HCT116 (cell line): ENCODE data around the gene GPR65. TPM values are rescaled to one million over a fixed set of nuclear protein-coding genes. Genes with fewer than 3 reads are reported as not detected.

Experiments
- ATAC-seq: fragments of 200-7000 bp; cut with Tn5 transposase; 2 replicates; pipeline ENCODE4 v1.9.1; 2020; ENCODE audit warnings: mild to moderate bottlenecking, moderate library complexity
- BruUV-seq: library from RNA; stranded (reverse); fragments of 400-500 nt; replicated peaks from 2 replicates; lab custom pipeline; 2021; lab: Mats Ljungman, UMichigan
- CTCF ChIA-PET: fragments of 300-600 bp; sonication (Branson Sonifier 250); formaldehyde crosslinking; loops from one replicate; lab custom pipeline; 2021; ENCODE audit warnings: antibody characterized with exemption; lab: Charles Lee
- POLR2A ChIA-PET: fragments of 300-600, 350-600 bp; sonication (Branson Sonifier 250); formaldehyde crosslinking; loops from one replicate; lab custom pipeline; 2021; ENCODE audit warnings: antibody characterized with exemption; lab: Charles Lee
- RAD21 ChIA-PET, 2 experiments: fragments of 300-600 bp; sonication (Branson Sonifier 250); formaldehyde crosslinking; loops; one replicate each; lab custom pipeline; 2023; ENCODE audit warnings: low total read pairs in 2 of 2; ENCODE audit not compliant: uncharacterized antibody in 2 of 2, unreplicated experiment in 2 of 2, low non-redundant PET in 1 of 2; lab: Charles Lee
- DNase-seq: peaks from one replicate; pipeline ENCODE4 v3.0.0-alpha.2; 2010; ENCODE audit warnings: low read depth, low spot score
- H2AFZ ChIP-seq: fragments of 200-600 bp; shearing (Covaris generic), sonication (generic); 2 replicates; pipeline ENCODE4 v1.6.1; 2017; ENCODE audit warnings: low read depth, mixed run types, mixed read lengths, antibody characterized with exemption, low read length; ENCODE audit not compliant: poor library complexity, severe bottlenecking
- H3K27ac ChIP-seq: 2 replicates; pipeline ENCODE4 v1.5.1; 2012; ENCODE audit warnings: low read depth, low read length
- H3K27me3 ChIP-seq: fragments of 200-600 bp; sonication (generic); 2 replicates; pipeline ENCODE4 v1.6.1; 2016; ENCODE audit warnings: mixed run types, low read length, mixed read lengths; ENCODE audit not compliant: insufficient read depth
- H3K36me3 ChIP-seq, 2 experiments: fragments of 200-500 bp in 1 of 2; fragments of 200-600 bp in 1 of 2; sonication (Bioruptor generic) in 1 of 2; sonication (generic) in 1 of 2; 2 replicates each; pipeline versions ENCODE4 v1.5.1 to v1.6.1; 2014 to 2016; ENCODE audit warnings: low read length in 2 of 2, inconsistent platforms in 1 of 2, mixed read lengths in 1 of 2, mixed run types in 1 of 2; ENCODE audit not compliant: insufficient read depth in 2 of 2, control insufficient read depth in 1 of 2
- H3K4me1 ChIP-seq, 2 experiments: fragments of 200-600 bp in 1 of 2; sonication (generic) in 1 of 2; 2 replicates each; pipeline versions ENCODE4 v1.5.1 to v1.6.1; 2012 to 2017; ENCODE audit warnings: low read length in 2 of 2, inconsistent platforms in 1 of 2, mild to moderate bottlenecking in 1 of 2, mixed read lengths in 1 of 2, mixed run types in 1 of 2, moderate library complexity in 1 of 2; ENCODE audit not compliant: insufficient read depth in 2 of 2, control insufficient read depth in 1 of 2
- H3K4me2 ChIP-seq: fragments of 200-600 bp; sonication (generic); 2 replicates; pipeline ENCODE4 v1.6.1; 2017; ENCODE audit warnings: mixed run types, low read length, mixed read lengths
- H3K4me3 ChIP-seq, 2 experiments: fragments of 200-600 bp in 1 of 2; sonication (generic) in 1 of 2; replicated peaks in 1 of 2; 2 replicates each; pipeline ENCODE4 v1.5.1; 2011 to 2016; ENCODE audit warnings: low read length in 2 of 2, control low read depth in 1 of 2, low read depth in 1 of 2, mild to moderate bottlenecking in 1 of 2, mixed read lengths in 1 of 2, mixed run types in 1 of 2
- H3K79me2 ChIP-seq: fragments of 200-600 bp; sonication (generic); 2 replicates; pipeline ENCODE4 v1.6.1; 2017; ENCODE audit warnings: mild to moderate bottlenecking, mixed run types, low read length, moderate library complexity, mixed read lengths; ENCODE audit not compliant: insufficient read depth
- H3K9ac ChIP-seq: fragments of 200-600 bp; sonication (generic); 2 replicates; pipeline ENCODE4 v1.6.1; 2016; ENCODE audit warnings: low read length, mixed read lengths
- H3K9me2 ChIP-seq: fragments of 200-600 bp; sonication (generic), shearing (Covaris generic); 2 replicates; pipeline ENCODE4 v1.6.1; 2017; ENCODE audit warnings: mixed run types, mild to moderate bottlenecking, moderate library complexity; ENCODE audit not compliant: insufficient read depth
- H3K9me3 ChIP-seq, 2 experiments: fragments of 200-500 bp in 1 of 2; fragments of 200-600 bp in 1 of 2; sonication (Bioruptor generic) in 1 of 2; sonication (generic) in 1 of 2; 2 replicates each; pipeline ENCODE4 v1.6.1; 2014 to 2017; ENCODE audit warnings: low read length in 2 of 2, mixed read lengths in 2 of 2, inconsistent platforms in 1 of 2, low read depth in 1 of 2, mild to moderate bottlenecking in 1 of 2, mixed run types in 1 of 2, moderate library complexity in 1 of 2; ENCODE audit not compliant: control insufficient read depth in 1 of 2, insufficient read depth in 1 of 2
- H4K20me1 ChIP-seq: fragments of 200-600 bp; sonication (generic), shearing (Covaris generic); 2 replicates; pipeline ENCODE4 v1.6.1; 2017; ENCODE audit warnings: mixed run types, mild to moderate bottlenecking, moderate library complexity; ENCODE audit not compliant: insufficient read depth
- ATF3 ChIP-seq: IDR thresholded peaks from 2 replicates; pipeline ENCODE4 v1.6.1; 2012
- CBX3 ChIP-seq: IDR thresholded peaks from 2 replicates; pipeline ENCODE4 v1.6.1; 2012; ENCODE audit warnings: low read depth
- EGR1 ChIP-seq: IDR thresholded peaks from 2 replicates; pipeline ENCODE4 v1.6.1; 2012; ENCODE audit warnings: low read depth
- ELF1 ChIP-seq: IDR thresholded peaks from 2 replicates; pipeline ENCODE4 v1.6.1; 2012; ENCODE audit warnings: low read depth, borderline replicate concordance
- EZH2phosphoT487 ChIP-seq: fragments of 200-600 bp; IDR thresholded peaks from 2 replicates; pipeline ENCODE4 v1.6.1; 2018; ENCODE audit warnings: antibody characterized with exemption, borderline replicate concordance
- FOSL1 ChIP-seq: IDR thresholded peaks from 2 replicates; pipeline ENCODE4 v1.6.1; 2012; ENCODE audit warnings: low read depth
- JUND ChIP-seq: IDR thresholded peaks from 2 replicates; pipeline ENCODE4 v1.6.1; 2012
- POLR2A ChIP-seq: IDR thresholded peaks from 2 replicates; pipeline ENCODE4 v1.7.0; 2011; ENCODE audit warnings: borderline replicate concordance; ENCODE audit not compliant: insufficient read depth, insufficient read length; ENCODE audit errors: extremely low read depth
- RAD21 ChIP-seq: IDR thresholded peaks from 2 replicates; pipeline ENCODE4 v1.6.1; 2012; ENCODE audit warnings: low read depth, mild to moderate bottlenecking
- REST ChIP-seq: IDR thresholded peaks from 2 replicates; pipeline ENCODE4 v1.6.1; 2012; ENCODE audit warnings: low read depth
- SIN3A ChIP-seq: IDR thresholded peaks from 2 replicates; pipeline ENCODE4 v1.6.1; 2012; ENCODE audit warnings: low read depth
- SP1 ChIP-seq: IDR thresholded peaks from 2 replicates; pipeline ENCODE4 v1.6.1; 2012; ENCODE audit warnings: low read depth
- TCF7L2 ChIP-seq: IDR thresholded peaks from 2 replicates; pipeline ENCODE4 v1.7.0; 2011; ENCODE audit warnings: borderline replicate concordance, inconsistent platforms; ENCODE audit not compliant: insufficient read depth, insufficient read length; ENCODE audit errors: extremely low read depth
- YY1 ChIP-seq: IDR thresholded peaks from 2 replicates; pipeline ENCODE4 v1.6.1; 2011; ENCODE audit warnings: low read length, low read depth, moderate library complexity, mild to moderate bottlenecking; ENCODE audit not compliant: insufficient replicate concordance; ENCODE audit errors: extremely low read depth
- ZFX ChIP-seq: fragments of 450-650 bp; IDR thresholded peaks from 2 replicates; pipeline ENCODE4 v1.6.1; 2017
- ZNF274 ChIP-seq: fragments of 200-500 bp; sonication (Bioruptor generic); IDR thresholded peaks from 2 replicates; pipeline ENCODE4 v1.6.1; 2014; ENCODE audit warnings: mild to moderate bottlenecking, low read depth, low read length, inconsistent platforms
- intact Hi-C: fragments of 100-400 bp; cut with micrococcal nuclease; formaldehyde crosslinking; loops from 2 replicates; pipeline ENCODE4 v1.10.0; 2022
- total RNA-seq: library from RNA; stranded (reverse); gene quantifications from one replicate; pipeline ENCODE4 v1.2.1, GENCODE V29; 2021; ENCODE audit not compliant: unreplicated experiment
- TF ChIP-seq, protein P1 (sequence below), 3 experiments: fragments of 200-600 bp in 1 of 3; sonication (generic) in 1 of 3; IDR thresholded peaks in 2 of 3; conservative IDR thresholded peaks in 1 of 3; 2 replicates each; pipeline ENCODE4 v1.5.1; 2012 to 2017; ENCODE audit warnings: low read depth in 2 of 3, low read length in 2 of 3, antibody characterized with exemption in 1 of 3, borderline replicate concordance in 1 of 3, control low read depth in 1 of 3, mild to moderate bottlenecking in 1 of 3, mixed read lengths in 1 of 3, mixed run types in 1 of 3, moderate library complexity in 1 of 3; ENCODE audit not compliant: insufficient read depth in 1 of 3
- TF ChIP-seq, protein P2 (sequence below): IDR thresholded peaks from 2 replicates; pipeline ENCODE4 v1.6.1; 2012
- TF ChIP-seq, protein P3 (sequence below): IDR thresholded peaks from 2 replicates; pipeline ENCODE4 v1.6.1; 2011; ENCODE audit warnings: mild to moderate bottlenecking, low read length, moderate library complexity; ENCODE audit not compliant: insufficient replicate concordance; ENCODE audit errors: extremely low read depth

Gene GPR65
- total RNA-seq, 1 experiment from 2014 or later = 0.05 TPM

DNA sequence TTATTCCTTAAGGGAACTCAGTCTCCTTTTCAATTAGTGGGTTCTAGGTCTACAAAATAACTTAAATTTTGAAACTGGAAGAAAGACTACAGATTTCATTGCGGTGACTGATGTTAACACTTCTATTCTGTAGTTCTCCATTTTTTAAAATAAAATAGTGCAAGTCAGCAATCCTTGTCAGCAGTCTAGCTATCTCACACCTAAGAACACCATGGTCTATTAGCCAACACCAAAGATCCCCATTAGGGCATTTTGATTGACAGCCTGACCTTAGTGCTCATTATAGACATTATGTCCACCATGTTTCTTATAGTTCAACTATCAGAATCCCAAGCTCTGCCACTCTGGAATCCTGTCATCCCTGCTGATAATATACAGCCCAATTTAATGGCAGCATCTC lies 27.4 kb downstream of the GPR65 start:
- no peak overlapping the region for H3K4me2 ChIP-seq
- no peak overlapping the region for H2AFZ ChIP-seq
- no peaks in the 10 kb centered on the region for H3K79me2 ChIP-seq
- RAD21 ChIA-PET = no interaction called here
- DNase-seq (no peak), ATAC-seq (no peak)
- no peaks in the 10 kb centered on the region for H3K9me2 ChIP-seq
- H3K27ac ChIP-seq = no peak overlapping the region
- CTCF ChIA-PET = no interaction called here
- H3K4me3 ChIP-seq = no peak overlapping the region
- intact Hi-C loops = no loop called here
- no peaks in the 10 kb centered on the region for H4K20me1 ChIP-seq
- no peaks in the 10 kb centered on the region for H3K4me1 ChIP-seq
- no peaks in the 10 kb centered on the region for H3K27me3 ChIP-seq
- no peaks in the 10 kb centered on the region; a peak in 1 of 4 replicates for H3K9me3 ChIP-seq
- BruUV-seq = no TSS peak
- no peak for TF ChIP-seq REST
- no peak for TF ChIP-seq JUND
- no peak for TF ChIP-seq RAD21
- TF ChIP-seq SP1 = no peak
- TF ChIP-seq, protein P1, sequence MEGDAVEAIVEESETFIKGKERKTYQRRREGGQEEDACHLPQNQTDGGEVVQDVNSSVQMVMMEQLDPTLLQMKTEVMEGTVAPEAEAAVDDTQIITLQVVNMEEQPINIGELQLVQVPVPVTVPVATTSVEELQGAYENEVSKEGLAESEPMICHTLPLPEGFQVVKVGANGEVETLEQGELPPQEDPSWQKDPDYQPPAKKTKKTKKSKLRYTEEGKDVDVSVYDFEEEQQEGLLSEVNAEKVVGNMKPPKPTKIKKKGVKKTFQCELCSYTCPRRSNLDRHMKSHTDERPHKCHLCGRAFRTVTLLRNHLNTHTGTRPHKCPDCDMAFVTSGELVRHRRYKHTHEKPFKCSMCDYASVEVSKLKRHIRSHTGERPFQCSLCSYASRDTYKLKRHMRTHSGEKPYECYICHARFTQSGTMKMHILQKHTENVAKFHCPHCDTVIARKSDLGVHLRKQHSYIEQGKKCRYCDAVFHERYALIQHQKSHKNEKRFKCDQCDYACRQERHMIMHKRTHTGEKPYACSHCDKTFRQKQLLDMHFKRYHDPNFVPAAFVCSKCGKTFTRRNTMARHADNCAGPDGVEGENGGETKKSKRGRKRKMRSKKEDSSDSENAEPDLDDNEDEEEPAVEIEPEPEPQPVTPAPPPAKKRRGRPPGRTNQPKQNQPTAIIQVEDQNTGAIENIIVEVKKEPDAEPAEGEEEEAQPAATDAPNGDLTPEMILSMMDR (IDR thresholded peaks at IDR 0.05 in 2 of 3, conservative IDR thresholded peaks at IDR 0.05 in 1 of 3; ENCODE audit: borderline replicate concordance in 1 of 3, insufficient read depth in 1 of 3, low read depth in 2 of 3, low read length in 2 of 3) = no peak
- no peak for TF ChIP-seq ATF3
- TF ChIP-seq FOSL1 = no peak
- no peak for TF ChIP-seq EZH2phosphoT487
- TF ChIP-seq ZFX = no peak
- TF ChIP-seq ELF1 = no peak
- no peak for TF ChIP-seq YY1
- no peak for TF ChIP-seq ZNF274
- TF ChIP-seq EGR1 = no peak
- TF ChIP-seq SIN3A = no peak
- TF ChIP-seq TCF7L2 = no peak
- TF ChIP-seq, protein P2, sequence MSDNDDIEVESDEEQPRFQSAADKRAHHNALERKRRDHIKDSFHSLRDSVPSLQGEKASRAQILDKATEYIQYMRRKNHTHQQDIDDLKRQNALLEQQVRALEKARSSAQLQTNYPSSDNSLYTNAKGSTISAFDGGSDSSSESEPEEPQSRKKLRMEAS = no peak
- TF ChIP-seq, protein P3, sequence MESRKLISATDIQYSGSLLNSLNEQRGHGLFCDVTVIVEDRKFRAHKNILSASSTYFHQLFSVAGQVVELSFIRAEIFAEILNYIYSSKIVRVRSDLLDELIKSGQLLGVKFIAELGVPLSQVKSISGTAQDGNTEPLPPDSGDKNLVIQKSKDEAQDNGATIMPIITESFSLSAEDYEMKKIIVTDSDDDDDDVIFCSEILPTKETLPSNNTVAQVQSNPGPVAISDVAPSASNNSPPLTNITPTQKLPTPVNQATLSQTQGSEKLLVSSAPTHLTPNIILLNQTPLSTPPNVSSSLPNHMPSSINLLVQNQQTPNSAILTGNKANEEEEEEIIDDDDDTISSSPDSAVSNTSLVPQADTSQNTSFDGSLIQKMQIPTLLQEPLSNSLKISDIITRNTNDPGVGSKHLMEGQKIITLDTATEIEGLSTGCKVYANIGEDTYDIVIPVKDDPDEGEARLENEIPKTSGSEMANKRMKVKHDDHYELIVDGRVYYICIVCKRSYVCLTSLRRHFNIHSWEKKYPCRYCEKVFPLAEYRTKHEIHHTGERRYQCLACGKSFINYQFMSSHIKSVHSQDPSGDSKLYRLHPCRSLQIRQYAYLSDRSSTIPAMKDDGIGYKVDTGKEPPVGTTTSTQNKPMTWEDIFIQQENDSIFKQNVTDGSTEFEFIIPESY = no peak
- TF ChIP-seq POLR2A = no peak
- no peak for TF ChIP-seq CBX3
- TF ChIP-seq, all 23 proteins: peak for 0
- no peak overlapping the region for H3K9ac ChIP-seq
- no peaks in the 10 kb centered on the region for H3K36me3 ChIP-seq
- POLR2A ChIA-PET = no interaction called here
